Mesenchymal stem cell (in vitro differentiated cells and primary cell): ENCODE data around the gene FSTL4.
"Not testable (repeated sequence)": the region's sequence is repeated elsewhere in the genome, so short reads cannot be mapped to it uniquely, and the experiment has no call there.

Source experiments
- DNase-seq: peaks from one replicate; pipeline ENCODE4 v3.0.0-alpha.2; 2013
- H2AFZ ChIP-seq: one replicate; pipeline ENCODE4 v1.6.1; 2013; ENCODE audit warnings: low read depth, mild to moderate bottlenecking, control low read depth, inconsistent platforms, low read length, moderate library complexity
- H2AK5ac ChIP-seq: 2 replicates; pipeline ENCODE4 v1.6.1; 2013; ENCODE audit warnings: low read length, moderate library complexity, mild to moderate bottlenecking, inconsistent platforms; ENCODE audit not compliant: severe bottlenecking
- H2BK120ac ChIP-seq: one replicate; pipeline ENCODE4 v1.6.1; 2013; ENCODE audit warnings: low read depth, mild to moderate bottlenecking, inconsistent platforms, low read length, moderate library complexity
- H2BK12ac ChIP-seq, 2 experiments: one replicate each; pipeline ENCODE4 v1.6.1; 2013; ENCODE audit warnings: inconsistent platforms in 2 of 2, low read length in 2 of 2, mild to moderate bottlenecking in 2 of 2, moderate library complexity in 2 of 2, control low read depth in 1 of 2
- H2BK15ac ChIP-seq: one replicate; pipeline ENCODE4 v1.6.1; 2013; ENCODE audit warnings: mild to moderate bottlenecking, low read depth, inconsistent platforms; ENCODE audit not compliant: poor library complexity, severe bottlenecking
- H2BK5ac ChIP-seq: 2 replicates; pipeline ENCODE4 v1.6.1; 2013; ENCODE audit warnings: low read depth, mild to moderate bottlenecking, low read length, control low read depth, inconsistent platforms; ENCODE audit not compliant: poor library complexity, severe bottlenecking
- H3K14ac ChIP-seq, 2 experiments: one replicate each; pipeline ENCODE4 v1.6.1; 2013; ENCODE audit warnings: inconsistent platforms in 2 of 2, low read length in 2 of 2, control low read depth in 1 of 2, mild to moderate bottlenecking in 1 of 2, moderate library complexity in 1 of 2
- H3K18ac ChIP-seq, 2 experiments: one replicate each; pipeline ENCODE4 v1.6.1; 2013; ENCODE audit warnings: inconsistent platforms in 2 of 2, low read length in 2 of 2, control low read depth in 1 of 2, low read depth in 1 of 2, mild to moderate bottlenecking in 1 of 2
- H3K23ac ChIP-seq, 2 experiments: one replicate each; pipeline ENCODE4 v1.6.1; 2013; ENCODE audit warnings: inconsistent platforms in 2 of 2, low read length in 2 of 2, mild to moderate bottlenecking in 2 of 2, moderate library complexity in 2 of 2, control low read depth in 1 of 2
- H3K27ac ChIP-seq: 2 replicates; pipeline ENCODE4 v1.5.1; 2013; ENCODE audit warnings: mild to moderate bottlenecking, moderate library complexity, low read length, control low read depth, inconsistent platforms; ENCODE audit not compliant: poor library complexity, severe bottlenecking
- H3K27me3 ChIP-seq, 2 experiments: 2 replicates each; pipeline versions ENCODE4 v1.6.1 to v1.7.0; 2013; ENCODE audit warnings: low read length in 2 of 2, mild to moderate bottlenecking in 2 of 2, moderate library complexity in 2 of 2, control low read depth in 1 of 2, inconsistent platforms in 1 of 2; ENCODE audit not compliant: control insufficient read depth in 1 of 2, insufficient read depth in 1 of 2
- H3K36me3 ChIP-seq, 2 experiments: 2 replicates each; pipeline versions ENCODE4 v1.6.1 to v1.7.0; 2013; ENCODE audit warnings: low read length in 2 of 2, control low read depth in 1 of 2, inconsistent platforms in 1 of 2, low read depth in 1 of 2, mild to moderate bottlenecking in 1 of 2; ENCODE audit not compliant: insufficient read depth in 2 of 2, control insufficient read depth in 1 of 2
- H3K4ac ChIP-seq, 2 experiments: one replicate each; pipeline ENCODE4 v1.6.1; 2013; ENCODE audit warnings: inconsistent platforms in 2 of 2, low read length in 2 of 2, mild to moderate bottlenecking in 2 of 2, moderate library complexity in 2 of 2, control low read depth in 1 of 2, low read depth in 1 of 2
- H3K4me1 ChIP-seq: 2 replicates; pipeline ENCODE4 v1.6.1; 2013; ENCODE audit warnings: low read depth, low read length, control low read depth; ENCODE audit not compliant: control insufficient read depth, insufficient read depth
- H3K4me2 ChIP-seq: 2 replicates; pipeline ENCODE4 v1.6.1; 2013; ENCODE audit warnings: low read length, mild to moderate bottlenecking, inconsistent platforms; ENCODE audit not compliant: poor library complexity, severe bottlenecking
- H3K4me3 ChIP-seq, 2 experiments: 2 replicates each; pipeline versions ENCODE4 v1.5.1 to v1.7.0; 2013; ENCODE audit warnings: low read length in 2 of 2, mild to moderate bottlenecking in 2 of 2, control low read depth in 1 of 2, low read depth in 1 of 2; ENCODE audit not compliant: insufficient read depth in 1 of 2
- H3K79me1 ChIP-seq: replicated peaks from 2 replicates; pipeline ENCODE4 v1.6.1; 2013; ENCODE audit warnings: mild to moderate bottlenecking, control low read depth, low read length, inconsistent platforms; ENCODE audit not compliant: poor library complexity, severe bottlenecking
- H3K9ac ChIP-seq: 2 replicates; pipeline ENCODE4 v1.7.0; 2013; ENCODE audit warnings: mild to moderate bottlenecking, low read length, moderate library complexity
- H3K9me3 ChIP-seq: 2 replicates; pipeline ENCODE4 v1.7.0; 2013; ENCODE audit warnings: mild to moderate bottlenecking, low read length; ENCODE audit not compliant: control insufficient read depth
- H4K8ac ChIP-seq: one replicate; pipeline ENCODE4 v1.6.1; 2013; ENCODE audit warnings: inconsistent platforms, mild to moderate bottlenecking, low read length, moderate library complexity
- H4K91ac ChIP-seq: one replicate; pipeline ENCODE4 v1.6.1; 2013; ENCODE audit warnings: mild to moderate bottlenecking, low read length, inconsistent platforms
- WGBS: methylation state at CpG from one replicate; pipeline ENCODE4 v1.1.7; 2013; ENCODE audit warnings: mixed read lengths; 5-methylcytosine and 5-hydroxymethylcytosine counted together

The FSTL4 gene

DNA sequence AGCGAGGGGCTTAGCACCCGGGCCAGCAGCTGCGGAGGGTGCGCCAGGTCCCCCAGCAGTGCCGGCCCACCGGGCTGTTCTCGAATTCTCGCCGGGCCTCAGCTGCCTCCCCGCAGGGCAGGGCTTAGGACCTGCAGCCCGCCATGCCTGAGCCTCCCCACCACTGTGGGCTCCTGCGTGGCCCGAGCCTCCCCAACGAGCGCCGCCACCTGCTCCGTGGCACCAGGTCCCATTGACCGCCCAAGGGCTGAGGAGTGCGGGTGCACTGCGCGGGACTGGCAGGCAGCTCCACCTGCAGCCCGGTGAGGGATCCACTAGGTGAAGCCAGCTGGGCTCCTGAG lies 217.9 kb downstream of the FSTL4 start:
- not testable (repeated sequence) for H3K23ac ChIP-seq, H3K4ac ChIP-seq
- WGBS = 92% methylated on average over 18 of the region's 22 CpGs

DNA sequence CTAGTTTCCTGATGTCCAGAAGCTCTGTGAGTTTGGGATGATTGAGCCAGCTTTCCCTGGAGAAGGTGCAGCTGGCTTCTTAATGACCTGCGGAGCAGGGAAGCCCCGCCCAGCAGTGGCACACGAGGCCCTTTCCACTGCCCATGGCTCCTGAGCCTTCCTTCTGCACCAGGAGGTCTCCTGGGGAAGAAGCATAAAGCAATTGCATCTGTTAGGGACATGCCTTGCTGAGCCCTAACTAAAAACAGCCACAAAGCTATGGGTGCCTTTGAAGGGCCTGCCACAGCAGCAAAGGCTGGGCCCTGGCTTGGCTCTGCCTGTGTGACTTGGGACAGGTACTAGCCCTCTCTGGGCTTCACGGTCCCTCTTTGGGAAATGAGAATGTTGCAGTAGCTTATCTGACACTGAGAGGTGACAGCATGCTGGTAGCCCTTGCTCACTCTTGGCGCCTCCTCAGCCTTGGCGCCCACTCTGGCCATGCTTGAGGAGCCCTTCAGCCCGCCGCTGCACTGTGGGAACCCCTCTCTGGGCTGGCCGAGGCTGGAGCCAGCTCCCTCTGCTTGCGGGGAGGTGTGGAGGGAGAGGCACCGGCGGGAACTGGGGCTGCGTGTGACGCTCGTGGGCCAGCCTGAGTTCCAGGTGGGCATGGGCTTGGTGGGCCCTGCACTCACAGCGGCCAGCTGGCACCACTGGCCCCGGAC lies 218.4 kb downstream of the FSTL4 start:
- H2BK12ac ChIP-seq = no peak overlapping the region

More for the DNA sequence above, 217.9 kb downstream of the FSTL4 start:
- H3K18ac ChIP-seq, H3K9ac ChIP-seq, H3K36me3 ChIP-seq, H2BK15ac ChIP-seq, H4K8ac ChIP-seq, H3K27ac ChIP-seq, H3K4me1 ChIP-seq, H3K4me2 ChIP-seq, H3K14ac ChIP-seq, H2BK5ac ChIP-seq, H2AK5ac ChIP-seq, H2AFZ ChIP-seq, H3K9me3 ChIP-seq, H3K4me3 ChIP-seq, H3K79me1 ChIP-seq, H2BK120ac ChIP-seq, H2BK12ac ChIP-seq, DNase-seq, H4K91ac ChIP-seq: not testable (repeated sequence)
- peaks cover 18 to 76% of the 10 kb centered on the region in 2 experiments for H3K27me3 ChIP-seq

GRCh38 chr5:133392448-133392847 lies 219.9 kb downstream of the FSTL4 start:
- no peak overlapping the region for H2BK12ac ChIP-seq
- no peaks in the 10 kb centered on the region for H3K36me3 ChIP-seq
- H3K4ac ChIP-seq = no peak overlapping the region
- H4K91ac ChIP-seq = no peak overlapping the region
- H2BK120ac ChIP-seq = no peak overlapping the region
- no peak overlapping the region for H3K18ac ChIP-seq
- no peak overlapping the region for H2AFZ ChIP-seq
- H3K27me3 ChIP-seq = peaks cover 19 to 76% of the 10 kb centered on the region in 2 experiments
- no peak overlapping the region for H2AK5ac ChIP-seq
- H3K9ac ChIP-seq = no peak overlapping the region
- no peaks in the 10 kb centered on the region for H3K9me3 ChIP-seq
- H3K27ac ChIP-seq = no peak overlapping the region
- H3K23ac ChIP-seq = no peak overlapping the region
- H2BK15ac ChIP-seq = no peak overlapping the region
- no peak for DNase-seq
- no peak overlapping the region for H4K8ac ChIP-seq
- H3K79me1 ChIP-seq = no peaks in the 10 kb centered on the region
- no peak overlapping the region for H3K4me3 ChIP-seq
- H2BK5ac ChIP-seq = no peak overlapping the region
- H3K4me1 ChIP-seq = peaks cover 2% of the 10 kb centered on the region
- H3K14ac ChIP-seq = no peak overlapping the region
- no peak overlapping the region for H3K4me2 ChIP-seq
- WGBS = 76% methylated on average over 3 of the region's 4 CpGs

More for the DNA sequence above, 218.4 kb downstream of the FSTL4 start:
- Histone ChIP-seq H3K79me1 (no peaks in the 10 kb centered on the region), H3K23ac (no peak overlapping the region), H2BK120ac (no peak overlapping the region), H3K27me3 (peaks cover 19 to 76% of the 10 kb centered on the region in 2 experiments), H3K4ac (no peak overlapping the region), H2BK5ac (no peak overlapping the region), H2BK15ac (no peak overlapping the region), H2AFZ (no peak overlapping the region), H3K27ac (no peak overlapping the region), H3K9ac (no peak overlapping the region), H2AK5ac (no peak overlapping the region), H3K9me3 (no peaks in the 10 kb centered on the region), H4K8ac (no peak overlapping the region), H3K4me2 (no peak overlapping the region), H3K4me1 (peaks cover 2% of the 10 kb centered on the region), H3K36me3 (no peaks in the 10 kb centered on the region), H3K14ac (no peak overlapping the region), H3K18ac (no peak overlapping the region), H3K4me3 (no peak overlapping the region), H4K91ac (no peak overlapping the region)
- 84% methylated on average over 16 of the region's 17 CpGs for WGBS
- DNase-seq = no peak

- H2BK15ac ChIP-seq = no peak overlapping the region
- H4K8ac ChIP-seq = no peak overlapping the region
- no peak overlapping the region for H2AK5ac ChIP-seq
- H2BK120ac ChIP-seq = no peak overlapping the region
- peaks cover 19 to 79% of the 10 kb centered on the region in 2 experiments for H3K27me3 ChIP-seq
- H3K27ac ChIP-seq = no peak overlapping the region
- no peak overlapping the region for H3K4me2 ChIP-seq
- no peak overlapping the region for H4K91ac ChIP-seq
- H3K18ac ChIP-seq = no peak overlapping the region
- H3K36me3 ChIP-seq = no peaks in the 10 kb centered on the region
- H3K9me3 ChIP-seq = no peaks in the 10 kb centered on the region
- H3K14ac ChIP-seq = no peak overlapping the region
- H3K23ac ChIP-seq = no peak overlapping the region
- H2BK12ac ChIP-seq = no peak overlapping the region
- no peak overlapping the region for H3K9ac ChIP-seq
- no peak overlapping the region for H2BK5ac ChIP-seq
- no peak overlapping the region for H3K4me3 ChIP-seq
- no peak overlapping the region for H2AFZ ChIP-seq
- no peak overlapping the region for H3K4ac ChIP-seq
- peaks cover 2% of the 10 kb centered on the region for H3K4me1 ChIP-seq
- no peaks in the 10 kb centered on the region for H3K79me1 ChIP-seq
- WGBS = 69% methylated on average over 9 of the region's 9 CpGs
- DNase-seq = no peak
These were observed 220.8 kb downstream of the FSTL4 start for GRCh38 chr5:133391354-133392136.
